Thyroid gland (tissue), 4 donors: Measurements from ENCODE around the gene TCHHL1. TPM values are rescaled to one million over a fixed set of nuclear protein-coding genes. Genes with fewer than 3 reads are reported as not detected.

Source experiments
- DNase-seq, 2 donors: peaks; one replicate each; pipeline ENCODE4 v3.0.0-alpha.2; 2019
- H3K27ac ChIP-seq, 3 donors: fragments of 200-600 bp; sonication (generic); 1 replicate in 2 of 3; 2 replicates in 1 of 3; pipeline ENCODE4 v1.5.1; 2016 to 2019; ENCODE audit warnings: mild to moderate bottlenecking in 1 of 3, moderate library complexity in 1 of 3
- H3K27me3 ChIP-seq: fragments of 200-600 bp; sonication (generic); one replicate; pipeline ENCODE4 v1.5.1; 2019
- H3K36me3 ChIP-seq, 2 donors: fragments of 200-600 bp; sonication (generic); one replicate each; pipeline ENCODE4 v1.5.1; 2016 to 2019
- H3K4me1 ChIP-seq, 2 donors: fragments of 200-600 bp; sonication (generic); one replicate each; pipeline ENCODE4 v1.5.1; 2017 to 2019
- H3K4me3 ChIP-seq, 3 donors: fragments of 200-600 bp; sonication (generic); replicated peaks in 1 of 3; 1 replicate in 2 of 3; 2 replicates in 1 of 3; pipeline ENCODE4 v1.5.1; 2016; ENCODE audit warnings: mild to moderate bottlenecking in 1 of 3
- H3K9me3 ChIP-seq: fragments of 200-600 bp; sonication (generic); one replicate; pipeline ENCODE4 v1.5.1; 2017
- CTCF ChIP-seq, 6 experiments: fragments of 200-600 bp in 3 of 6; fragments of 450-650 bp in 3 of 6; sonication (generic) in 3 of 6; IDR thresholded peaks; one replicate each; pipeline ENCODE4 v1.5.1; 2016 to 2019; ENCODE audit warnings: antibody characterized with exemption in 6 of 6, mild to moderate bottlenecking in 2 of 6, inconsistent platforms in 1 of 6, moderate library complexity in 1 of 6
- POLR2A ChIP-seq, 2 donors: fragments of 450-650 bp; IDR thresholded peaks; one replicate each; pipeline ENCODE4 v1.6.1; 2017; ENCODE audit warnings: antibody characterized with exemption in 2 of 2, mild to moderate bottlenecking in 2 of 2, moderate library complexity in 1 of 2
- WGBS, 2 donors: methylation state at CpG; one replicate each; pipeline ENCODE4 v1.1.5; 2017; 5-methylcytosine and 5-hydroxymethylcytosine counted together
- intact Hi-C: fragments of 100-400 bp; cut with DNase I; formaldehyde crosslinking; loops from one replicate; pipeline ENCODE4 v1.15.1; 2023
- total RNA-seq, 4 donors: library from RNA; depleted of rRNA; stranded (reverse); fragments of >200 nt; gene quantifications; one replicate each; pipeline ENCODE4 v1.2.3, GENCODE V29; 2016

The TCHHL1 gene
- total RNA-seq, 4 donors from 2014 or later, result not detected

- no peak overlapping the region for H3K4me3 ChIP-seq
- peak; percentile 89 to 92 for DNase-seq
- intact Hi-C loops, result no loop called here
- H3K9me3 ChIP-seq, result no peaks in the 10 kb centered on the region
- 1 to 3% methylated on average over 10 to 13 of the region's 13 CpGs for WGBS, 2 donors
- peaks cover 21 to 35% of the 10 kb centered on the region in 2 donors for H3K4me1 ChIP-seq
- H3K27me3 ChIP-seq, result no peaks in the 10 kb centered on the region
- H3K27ac ChIP-seq, result peak overlapping the region; percentile 94 to 99 (median 96)
- peak in 1 of 2 donors; percentile 88 for TF ChIP-seq POLR2A (IDR thresholded peaks at IDR 0.05)
- peak in 4 of 6 experiments; percentile 43 to 56 (median 53) for TF ChIP-seq CTCF (IDR thresholded peaks at IDR 0.05)
- H3K36me3 ChIP-seq, result no peaks in the 10 kb centered on the region
These were observed 41.0 kb downstream of the TCHHL1 start for GRCh38 chr1:152047730-152048415.

- peaks cover 21 to 35% of the 10 kb centered on the region in 2 donors for H3K4me1 ChIP-seq
- 49 to 56% methylated on average over 5 of the region's 5 CpGs for WGBS, 2 donors
- H3K9me3 ChIP-seq, result no peaks in the 10 kb centered on the region
- TF ChIP-seq CTCF (IDR thresholded peaks at IDR 0.05), result no peak
- TF ChIP-seq POLR2A (IDR thresholded peaks at IDR 0.05), result no peak
- H3K36me3 ChIP-seq, result no peaks in the 10 kb centered on the region
- no peaks in the 10 kb centered on the region for H3K27me3 ChIP-seq
- peak overlapping the region; percentile 94 to 99 (median 96) for H3K27ac ChIP-seq
- no peak for DNase-seq
- no peak overlapping the region for H3K4me3 ChIP-seq
- intact Hi-C loops, result no loop called here
These were observed 41.5 kb downstream of the TCHHL1 start for GRCh38 chr1:152047413-152047729.

- H3K27ac ChIP-seq, result peak overlapping the region; percentile 35 to 73 (median 42)
- H3K4me3 ChIP-seq, result no peak overlapping the region
- intact Hi-C loops, result no loop called here
- peaks cover 24 to 42% of the 10 kb centered on the region in 2 donors for H3K4me1 ChIP-seq
- no peaks in the 10 kb centered on the region for H3K36me3 ChIP-seq
- DNase-seq, result peak in 1 of 2 donors; percentile 23
- no peaks in the 10 kb centered on the region for H3K27me3 ChIP-seq
- 2 to 12% methylated on average over 3 of the region's 3 CpGs for WGBS, 2 donors
- H3K9me3 ChIP-seq, result no peaks in the 10 kb centered on the region
- TF ChIP-seq POLR2A (IDR thresholded peaks at IDR 0.05) (no peak), CTCF (IDR thresholded peaks at IDR 0.05) (no peak)
These were observed 44.5 kb downstream of the TCHHL1 start for GRCh38 chr1:152044386-152044785.

- H3K36me3 ChIP-seq, result no peaks in the 10 kb centered on the region
- no peak overlapping the region for H3K4me3 ChIP-seq
- H3K27me3 ChIP-seq, result no peaks in the 10 kb centered on the region
- peak overlapping the region in 1 of 3 donors; percentile 35 for H3K27ac ChIP-seq
- no peak for TF ChIP-seq CTCF (IDR thresholded peaks at IDR 0.05)
- no peak for TF ChIP-seq POLR2A (IDR thresholded peaks at IDR 0.05)
- H3K9me3 ChIP-seq, result no peaks in the 10 kb centered on the region
- intact Hi-C loops, result no loop called here
- WGBS, 2 donors, result 72 to 75% methylated on average over 5 of the region's 5 CpGs
- H3K4me1 ChIP-seq, result peaks cover 24 to 42% of the 10 kb centered on the region in 2 donors
- DNase-seq, result no peak
These were observed 45.0 kb downstream of the TCHHL1 start for GRCh38 chr1:152043870-152044269.

- Histone ChIP-seq H3K27ac (no peak overlapping the region), H3K4me1 (peaks cover 7 to 29% of the 10 kb centered on the region in 2 donors), H3K27me3 (no peaks in the 10 kb centered on the region), H3K4me3 (no peak overlapping the region), H3K36me3 (no peaks in the 10 kb centered on the region), H3K9me3 (no peaks in the 10 kb centered on the region)
- 67 to 72% methylated on average over 1 of the region's 1 CpG for WGBS, 2 donors
- DNase-seq, result no peak
- intact Hi-C loops, result no loop called here
- TF ChIP-seq CTCF (IDR thresholded peaks at IDR 0.05), result no peak
- no peak for TF ChIP-seq POLR2A (IDR thresholded peaks at IDR 0.05)
These were observed 46.8 kb downstream of the TCHHL1 start for GRCh38 chr1:152042030-152042429.
